Keratinocyte (primary cell): ENCODE measurements around the gene MXRA8. TPM values are rescaled to one million over a fixed set of nuclear protein-coding genes. Genes with fewer than 3 reads are reported as not detected.

Experiments
- DNase-seq: peaks from one replicate; pipeline ENCODE4 v3.0.0-alpha.2; 2011; ENCODE audit warnings: low read depth, missing footprints, low spot score
- FAIRE-seq: peaks from 2 replicates; lab custom pipeline; 2011; peaks lifted over from hg19 to GRCh38; lab: Jason Lieb, UNC
- H2AFZ ChIP-seq: 2 replicates; pipeline ENCODE4 v1.6.0; 2012; ENCODE audit warnings: low read length, control low read depth, inconsistent platforms; ENCODE audit not compliant: control insufficient read depth
- H3K27ac ChIP-seq: 2 replicates; pipeline ENCODE4 v1.5.1; 2011; ENCODE audit warnings: low read length; ENCODE audit not compliant: control insufficient read depth, insufficient read depth
- H3K27me3 ChIP-seq: 3 replicates; pipeline ENCODE4 v1.6.0; 2011; ENCODE audit warnings: low read length; ENCODE audit not compliant: control insufficient read depth, insufficient read depth; ENCODE audit errors: extremely low read depth
- H3K36me3 ChIP-seq, 2 experiments: 2 replicates in 1 of 2; 3 replicates in 1 of 2; pipeline ENCODE4 v1.5.1; 2011; ENCODE audit warnings: low read length in 2 of 2, mild to moderate bottlenecking in 1 of 2; ENCODE audit not compliant: control insufficient read depth in 2 of 2, insufficient read depth in 2 of 2; ENCODE audit errors: extremely low read depth in 1 of 2
- H3K4me1 ChIP-seq: 3 replicates; pipeline ENCODE4 v1.5.1; 2011; ENCODE audit warnings: low read length; ENCODE audit not compliant: control insufficient read depth, insufficient read depth; ENCODE audit errors: extremely low read depth
- H3K4me2 ChIP-seq: 3 replicates; pipeline ENCODE4 v1.6.0; 2011; ENCODE audit warnings: low read depth, low read length; ENCODE audit not compliant: control insufficient read depth, insufficient read depth; ENCODE audit errors: extremely low read depth
- H3K4me3 ChIP-seq, 3 experiments: fragments of 200-600 bp in 1 of 3; sonication (generic) in 1 of 3; 2 replicates in 2 of 3; 3 replicates in 1 of 3; pipeline ENCODE4 v1.5.1; 2011 to 2016; ENCODE audit warnings: low read length in 3 of 3, mild to moderate bottlenecking in 3 of 3, control low read depth in 2 of 3, inconsistent platforms in 1 of 3, low read depth in 1 of 3, mixed read lengths in 1 of 3, mixed run types in 1 of 3, moderate library complexity in 1 of 3; ENCODE audit not compliant: control insufficient read depth in 2 of 3, insufficient read depth in 2 of 3; ENCODE audit errors: extremely low read depth in 1 of 3
- H3K79me2 ChIP-seq: 2 replicates; pipeline ENCODE4 v1.6.0; 2012; ENCODE audit warnings: low read length; ENCODE audit not compliant: control insufficient read depth, insufficient read depth
- H3K9ac ChIP-seq: 3 replicates; pipeline ENCODE4 v1.6.0; 2011; ENCODE audit warnings: low read length; ENCODE audit not compliant: control insufficient read depth, insufficient read depth; ENCODE audit errors: extremely low read depth
- H3K9me1 ChIP-seq: 3 replicates; pipeline ENCODE4 v1.6.0; 2011; ENCODE audit warnings: low read length; ENCODE audit not compliant: control insufficient read depth, insufficient read depth; ENCODE audit errors: extremely low read depth
- H3K9me3 ChIP-seq: 2 replicates; pipeline ENCODE4 v1.5.1; 2012; ENCODE audit warnings: low read depth, low read length; ENCODE audit not compliant: control insufficient read depth
- H4K20me1 ChIP-seq: 3 replicates; pipeline ENCODE4 v1.6.0; 2011; ENCODE audit warnings: low read length; ENCODE audit not compliant: control insufficient read depth, insufficient read depth; ENCODE audit errors: extremely low read depth
- EZH2 ChIP-seq: IDR thresholded peaks from one replicate; pipeline ENCODE4 v1.6.1; 2012; ENCODE audit warnings: inconsistent platforms, mild to moderate bottlenecking, low read length, moderate library complexity
- dilution Hi-C: fragments of 300-500 bp; cut with MboI; formaldehyde crosslinking; loops from one replicate; pipeline ENCODE4 v1.7.0; 2020; ENCODE audit warnings: low sequenced_read_pairs; ENCODE audit not compliant: extremely low pct_ligation_motif_present
- polyA plus RNA-seq, 5 experiments: library from polyadenylated mRNA; depleted of rRNA in 3 of 5; stranded (reverse) in 3 of 5; stranded (forward) in 1 of 5; unstranded in 1 of 5; fragments of >200 nt; gene quantifications; 1 replicate in 1 of 5; 2 replicates in 3 of 5; 3 replicates in 1 of 5; pipeline versions ENCODE4 v1.2.1 to v1.2.3, GENCODE V29; 2011 to 2012; ENCODE audit warnings: missing spikeins in 2 of 5, low read depth in 1 of 5, low replicate concordance in 1 of 5
- TF ChIP-seq, protein P1 (sequence below), 3 experiments: IDR thresholded peaks in 1 of 3; conservative IDR thresholded peaks in 1 of 3; optimal IDR thresholded peaks in 1 of 3; 2 replicates in 2 of 3; 3 replicates in 1 of 3; pipeline versions ENCODE3 to v1.5.1; 2011; ENCODE audit warnings: low read length in 3 of 3, mild to moderate bottlenecking in 3 of 3, moderate library complexity in 2 of 3, control low read depth in 1 of 3, inconsistent platforms in 1 of 3; ENCODE audit not compliant: insufficient read depth in 2 of 3; ENCODE audit errors: extremely low read depth in 1 of 3

Gene MXRA8
- polyA plus RNA-seq, 1 donor (not counting 4 experiments of a cell fraction or from before 2014, with no cell fraction given): not detected

DNA sequence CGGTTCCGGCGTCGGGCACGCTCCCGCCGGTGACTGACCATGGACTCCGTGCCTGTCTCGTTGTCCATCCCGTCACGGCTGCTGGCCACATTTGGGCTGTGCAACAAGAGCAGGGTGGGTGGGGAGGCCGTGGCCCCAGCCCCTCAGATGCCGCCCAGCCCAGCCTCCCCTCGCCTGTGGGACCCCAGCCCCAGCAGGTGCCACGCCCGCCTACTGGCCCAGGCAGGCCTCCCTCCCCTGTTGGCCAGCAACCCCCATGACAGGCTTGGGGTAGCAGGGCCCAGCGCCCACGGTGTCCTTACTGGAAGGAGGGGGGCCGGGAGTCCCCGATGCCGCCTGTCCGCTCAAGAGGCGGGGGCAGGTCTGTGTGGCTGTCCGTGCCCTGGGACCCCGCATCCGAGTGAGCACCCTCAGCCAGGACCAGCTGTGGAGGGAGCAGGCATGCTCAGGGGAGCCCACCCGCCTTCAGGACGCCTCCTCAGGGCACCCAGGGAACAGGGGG, 16.2 kb downstream of the MXRA8 start:
- peaks cover 13 to 24% of the 10 kb centered on the region in 2 experiments for H3K36me3 ChIP-seq
- H3K4me3 ChIP-seq: no peak overlapping the region
- no peak overlapping the region for H2AFZ ChIP-seq
- dilution Hi-C loops: no loop called here
- H3K4me1 ChIP-seq: peaks cover 35% of the 10 kb centered on the region
- no peak for DNase-seq
- peaks cover 65% of the 10 kb centered on the region for H3K79me2 ChIP-seq
- H3K9me3 ChIP-seq: no peaks in the 10 kb centered on the region
- no peak overlapping the region for H3K4me2 ChIP-seq
- peaks cover 15% of the 10 kb centered on the region for H4K20me1 ChIP-seq
- H3K9ac ChIP-seq: no peak overlapping the region
- TF ChIP-seq, protein P1, sequence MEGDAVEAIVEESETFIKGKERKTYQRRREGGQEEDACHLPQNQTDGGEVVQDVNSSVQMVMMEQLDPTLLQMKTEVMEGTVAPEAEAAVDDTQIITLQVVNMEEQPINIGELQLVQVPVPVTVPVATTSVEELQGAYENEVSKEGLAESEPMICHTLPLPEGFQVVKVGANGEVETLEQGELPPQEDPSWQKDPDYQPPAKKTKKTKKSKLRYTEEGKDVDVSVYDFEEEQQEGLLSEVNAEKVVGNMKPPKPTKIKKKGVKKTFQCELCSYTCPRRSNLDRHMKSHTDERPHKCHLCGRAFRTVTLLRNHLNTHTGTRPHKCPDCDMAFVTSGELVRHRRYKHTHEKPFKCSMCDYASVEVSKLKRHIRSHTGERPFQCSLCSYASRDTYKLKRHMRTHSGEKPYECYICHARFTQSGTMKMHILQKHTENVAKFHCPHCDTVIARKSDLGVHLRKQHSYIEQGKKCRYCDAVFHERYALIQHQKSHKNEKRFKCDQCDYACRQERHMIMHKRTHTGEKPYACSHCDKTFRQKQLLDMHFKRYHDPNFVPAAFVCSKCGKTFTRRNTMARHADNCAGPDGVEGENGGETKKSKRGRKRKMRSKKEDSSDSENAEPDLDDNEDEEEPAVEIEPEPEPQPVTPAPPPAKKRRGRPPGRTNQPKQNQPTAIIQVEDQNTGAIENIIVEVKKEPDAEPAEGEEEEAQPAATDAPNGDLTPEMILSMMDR (optimal IDR thresholded peaks at IDR 0.05 in 1 of 3, IDR thresholded peaks at IDR 0.05 in 1 of 3, conservative IDR thresholded peaks at IDR 0.05 in 1 of 3; ENCODE audit: extremely low read depth in 1 of 3, insufficient read depth in 2 of 3, low read length in 3 of 3): no peak
- no peak for TF ChIP-seq EZH2
- no peak for FAIRE-seq
- no peaks in the 10 kb centered on the region for H3K9me1 ChIP-seq
- no peak overlapping the region for H3K27ac ChIP-seq
- H3K27me3 ChIP-seq: no peaks in the 10 kb centered on the region

DNA sequence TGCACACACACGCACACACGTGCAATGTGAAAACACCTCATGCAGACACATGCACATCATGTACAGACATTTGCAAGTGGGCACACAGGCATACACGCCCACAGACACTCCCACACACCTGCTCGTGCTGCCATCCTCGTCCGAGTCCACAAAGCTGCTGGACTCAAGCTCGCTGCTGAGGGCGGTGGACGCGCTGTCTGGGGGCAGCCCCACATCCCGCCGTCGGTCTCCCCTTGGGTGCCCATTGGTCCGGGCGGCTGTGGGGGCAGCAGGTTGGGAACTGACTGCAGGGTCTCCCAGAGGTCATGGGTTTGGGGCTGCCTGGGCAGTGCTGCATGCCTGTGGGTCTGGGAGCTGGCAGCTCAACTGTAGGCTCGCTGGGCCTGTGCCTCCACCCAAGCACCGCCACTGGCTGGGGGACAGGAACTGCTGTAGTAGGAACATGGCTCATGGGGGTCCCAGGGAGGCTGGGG, 16.8 kb downstream of the MXRA8 start:
- Histone ChIP-seq H3K36me3 (peaks cover 13 to 24% of the 10 kb centered on the region in 2 experiments), H3K4me1 (peaks cover 29% of the 10 kb centered on the region), H3K27me3 (no peaks in the 10 kb centered on the region), H2AFZ (no peak overlapping the region), H3K79me2 (peaks cover 60% of the 10 kb centered on the region), H4K20me1 (peaks cover 15% of the 10 kb centered on the region), H3K27ac (no peak overlapping the region), H3K9me1 (no peaks in the 10 kb centered on the region), H3K4me3 (no peak overlapping the region), H3K9ac (no peak overlapping the region), H3K9me3 (no peaks in the 10 kb centered on the region), H3K4me2 (no peak overlapping the region)
- FAIRE-seq: no peak
- TF ChIP-seq EZH2: no peak
- TF ChIP-seq, protein P1 (optimal IDR thresholded peaks at IDR 0.05 in 1 of 3, IDR thresholded peaks at IDR 0.05 in 1 of 3, conservative IDR thresholded peaks at IDR 0.05 in 1 of 3; ENCODE audit: extremely low read depth in 1 of 3, insufficient read depth in 2 of 3, low read length in 3 of 3): no peak
- DNase-seq: no peak
- dilution Hi-C loops: no loop called here
